Activated naive CD4-positive, alpha-beta T cell treated with anti-CD3 and anti-CD28 coated beads, Interleukin-2, amount 50 U/mL, for 72 hours (primary cell): ENCODE results near the gene CTSZ. TPM values are rescaled to one million over a fixed set of nuclear protein-coding genes. Genes with fewer than 3 reads are reported as not detected.
A peak's percentile ranks its signal among the peaks of the same experiment; 100 is the strongest.
"Not testable (repeated sequence)": the region's sequence is repeated elsewhere in the genome, so short reads cannot be mapped to it uniquely, and the experiment has no call there.

Experiments
- ATAC-seq, 2 donors: fragments of 150-1000 bp; cut with Tn5 transposase; 2 replicates each; pipeline ENCODE4 v1.10.0; 2021; ENCODE audit warnings: mild to moderate bottlenecking in 2 of 2, moderate library complexity in 2 of 2
- DNase-seq, 2 donors: peaks; one replicate each; pipeline ENCODE4 v3.0.0; 2021 to 2022; ENCODE audit warnings: low spot score in 2 of 2
- H3K27ac Mint-ChIP-seq, 2 donors: one replicate each; pipeline ENCODE4 v1.8.0; 2022; ENCODE audit warnings: mild to moderate bottlenecking in 2 of 2, mixed read lengths in 2 of 2
- H3K36me3 Mint-ChIP-seq, 2 donors: one replicate each; pipeline ENCODE4 v1.8.0; 2022; ENCODE audit warnings: mixed read lengths in 2 of 2
- H3K9me3 Mint-ChIP-seq, 2 donors: one replicate each; pipeline ENCODE4 v1.8.0; 2022; ENCODE audit warnings: mixed read lengths in 2 of 2
- total RNA-seq, 2 donors: library from RNA; stranded (reverse); gene quantifications; one replicate each; pipeline ENCODE4 v1.2.3, GENCODE V29; 2022

Gene CTSZ
- total RNA-seq, 2 donors from 2014 or later, result 36.3 to 37.1 TPM

DNA sequence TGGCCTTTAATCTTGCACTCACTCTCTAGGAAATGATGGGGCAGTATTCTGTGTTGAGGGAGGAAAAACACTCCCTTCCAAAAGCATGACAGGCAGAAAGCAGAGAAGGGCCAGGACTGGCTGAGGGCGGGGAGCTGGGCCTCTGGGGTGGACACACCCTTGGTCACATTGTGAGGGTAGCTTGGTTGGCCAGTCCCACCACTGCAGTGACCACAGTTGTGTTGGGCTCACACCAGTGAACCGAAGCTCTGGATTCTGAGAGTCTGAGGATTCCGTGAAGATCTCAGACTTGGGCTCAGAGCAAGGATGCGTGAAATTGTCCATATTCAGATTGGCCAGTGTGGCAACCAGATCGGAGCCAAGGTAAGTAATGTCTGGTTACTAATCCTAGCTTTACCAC lies 12.2 kb upstream of the CTSZ start, which contains the start of gene TUBB1:
Gene TUBB1 (plus strand): TSS at position 213 of the 400 bp plus-strand sequence. CDS start 94 bp downstream, at position 307.
- Mint-ChIP-seq H3K36me3 (no peaks in the 10 kb centered on the region), H3K27ac (peak within 1 kb of the TSS; percentile 40 to 82), H3K9me3 (no peaks in the 10 kb centered on the region)
- ATAC-seq (no peak), DNase-seq (no peak)

DNA sequence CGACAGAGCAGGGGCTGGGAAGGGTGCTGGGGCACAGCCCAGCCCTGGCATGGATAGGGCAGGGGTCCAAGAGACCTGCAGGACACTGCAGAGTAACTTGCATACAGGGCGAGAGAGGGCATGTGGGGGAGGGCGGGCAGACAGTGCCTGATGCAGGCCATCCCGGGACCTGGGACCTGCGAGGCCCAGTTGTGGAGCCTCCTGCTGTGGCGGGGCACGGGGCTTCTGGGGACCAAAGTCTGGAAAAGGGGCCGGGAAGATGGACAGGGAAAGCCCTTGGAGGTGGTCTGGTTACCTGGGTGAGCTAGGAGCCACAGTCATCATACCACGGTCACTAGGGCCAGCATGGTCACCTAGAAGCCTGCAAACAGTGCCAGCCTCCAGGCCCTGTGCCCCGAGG lies 11.8 kb upstream of the CTSZ start:
- no peaks in the 10 kb centered on the region for H3K9me3 Mint-ChIP-seq
- no peaks in the 10 kb centered on the region for H3K36me3 Mint-ChIP-seq
- DNase-seq (no peak), ATAC-seq (no peak)
- peak overlapping the region; percentile 40 to 82 for H3K27ac Mint-ChIP-seq

- H3K36me3 Mint-ChIP-seq, result no peaks in the 10 kb centered on the region
- H3K27ac Mint-ChIP-seq, result peak overlapping the region in 1 of 2 donors; percentile 80
- ATAC-seq (peak in 1 of 2 donors; percentile 26), DNase-seq (no peak)
- no peaks in the 10 kb centered on the region for H3K9me3 Mint-ChIP-seq
Measured at GRCh38 chr20:59017493-59018231, 10.6 kb upstream of the CTSZ start.

- no peaks in the 10 kb centered on the region for H3K9me3 Mint-ChIP-seq
- H3K27ac Mint-ChIP-seq, result peak overlapping the region in 1 of 2 donors; percentile 80
- no peaks in the 10 kb centered on the region for H3K36me3 Mint-ChIP-seq
- peak; percentile 36 to 66 for ATAC-seq
- no peak for DNase-seq
Measured at GRCh38 chr20:59016795-59017492, 9.9 kb upstream of the CTSZ start.

- ATAC-seq, result no peak
- DNase-seq, result no peak
- Mint-ChIP-seq H3K36me3 (no peaks in the 10 kb centered on the region), H3K27ac (peak overlapping the region; percentile 66 to 80), H3K9me3 (no peaks in the 10 kb centered on the region)
Measured at GRCh38 chr20:59015812-59016711, 9.0 kb upstream of the CTSZ start.

GRCh38 chr20:59015411-59015810 lies 8.4 kb upstream of the CTSZ start:
- DNase-seq (no peak), ATAC-seq (no peak)
- H3K36me3 Mint-ChIP-seq, result no peaks in the 10 kb centered on the region
- H3K9me3 Mint-ChIP-seq, result no peaks in the 10 kb centered on the region
- H3K27ac Mint-ChIP-seq, result no peak overlapping the region

DNA sequence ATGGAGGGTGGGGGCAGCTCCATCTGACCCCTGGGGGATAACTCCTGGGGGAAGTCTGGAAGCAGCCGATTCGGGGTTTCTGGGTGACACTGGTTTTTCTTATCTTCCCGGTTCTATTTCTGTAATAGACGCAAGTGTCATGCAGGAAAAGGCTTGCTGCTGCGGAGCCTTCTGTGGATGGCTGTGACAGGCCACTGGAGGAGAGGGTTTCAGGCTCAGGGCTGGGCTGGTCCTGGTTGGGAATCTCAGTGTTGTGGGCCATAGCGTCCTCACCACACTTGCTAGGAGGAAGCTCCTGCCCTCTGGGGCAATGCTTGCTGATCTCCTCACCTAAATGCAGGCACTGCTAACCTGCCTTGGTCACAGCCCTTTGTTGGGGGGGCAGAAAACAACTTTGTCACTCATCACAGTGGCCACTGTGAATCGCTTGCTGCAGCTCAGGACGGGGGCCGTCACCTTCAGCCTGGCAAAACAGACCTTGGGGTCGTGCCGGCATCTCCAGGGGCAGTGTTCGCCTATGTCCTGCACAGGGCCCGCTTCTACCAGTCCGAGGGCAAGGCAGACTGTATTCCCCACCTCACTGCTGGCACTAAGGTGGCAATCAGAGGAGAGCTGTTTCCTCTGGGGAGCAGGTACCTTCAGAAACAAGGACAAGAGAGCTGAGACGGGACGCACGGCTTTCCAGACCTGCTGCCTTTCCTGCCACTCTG lies 7.8 kb upstream of the CTSZ start:
- peak in 1 of 2 donors; percentile 47 for DNase-seq
- Mint-ChIP-seq H3K9me3 (no peaks in the 10 kb centered on the region), H3K36me3 (no peaks in the 10 kb centered on the region), H3K27ac (peak overlapping the region in 1 of 2 donors; percentile 17)
- ATAC-seq, result no peak

GRCh38 chr20:59013959-59014608 lies 7.0 kb upstream of the CTSZ start:
- DNase-seq (peak in 1 of 2 donors; percentile 45), ATAC-seq (peak; percentile 39 to 46)
- H3K36me3 Mint-ChIP-seq, result no peaks in the 10 kb centered on the region
- H3K9me3 Mint-ChIP-seq, result no peaks in the 10 kb centered on the region
- peak overlapping the region in 1 of 2 donors; percentile 17 for H3K27ac Mint-ChIP-seq

DNA sequence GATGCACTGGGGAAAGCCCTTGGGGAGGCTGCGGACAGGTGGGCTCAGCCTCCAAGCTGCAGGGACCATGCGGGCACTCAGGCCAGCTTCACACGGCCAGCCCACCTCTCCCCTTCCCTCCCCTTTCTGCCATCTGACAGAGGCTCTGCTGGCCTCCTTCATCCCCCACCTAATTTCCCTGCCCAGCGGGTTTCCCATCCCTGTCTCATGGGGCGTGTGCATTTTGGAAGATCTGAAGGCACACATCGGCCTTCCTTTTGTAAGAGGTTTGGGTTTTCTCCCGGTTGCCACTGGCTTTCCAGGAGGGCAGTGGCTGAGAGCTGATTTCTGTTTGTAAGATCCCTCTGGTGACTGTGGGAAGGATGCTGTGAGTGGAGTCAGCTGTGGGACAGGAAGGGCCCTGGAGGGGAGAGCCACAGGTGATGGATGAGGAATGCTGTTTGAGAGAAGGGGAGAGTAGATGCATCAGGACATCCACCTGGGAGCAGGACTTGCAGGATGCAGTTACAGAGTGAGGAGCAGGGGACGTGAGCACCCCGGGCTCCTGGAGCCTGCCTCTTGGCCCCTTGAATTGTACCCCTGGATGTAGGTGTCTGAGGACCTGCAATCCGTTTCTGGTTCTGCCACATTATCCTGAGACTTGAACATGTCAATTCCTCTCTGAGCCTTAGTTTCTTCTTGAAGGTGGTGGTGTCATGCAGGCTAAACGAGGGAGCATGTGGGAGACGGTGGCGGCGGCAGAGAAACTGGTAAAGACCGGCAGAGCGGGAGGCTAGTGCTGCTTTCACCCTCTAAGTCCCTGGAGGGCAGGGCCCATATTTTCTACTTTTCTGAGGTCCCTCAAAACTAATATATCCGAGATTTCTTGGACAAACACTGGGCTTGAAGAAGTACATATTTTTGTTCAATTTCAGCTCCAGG lies 6.2 kb upstream of the CTSZ start:
- H3K36me3 Mint-ChIP-seq, result no peaks in the 10 kb centered on the region
- DNase-seq (peak in 1 of 2 donors; percentile 44), ATAC-seq (no peak)
- peak overlapping the region in 1 of 2 donors; percentile 58 for H3K27ac Mint-ChIP-seq
- H3K9me3 Mint-ChIP-seq, result no peaks in the 10 kb centered on the region

- not testable (repeated sequence) for H3K36me3 Mint-ChIP-seq, H3K9me3 Mint-ChIP-seq, ATAC-seq, DNase-seq, H3K27ac Mint-ChIP-seq
Measured at GRCh38 chr20:59011874-59012157, 4.8 kb upstream of the CTSZ start.

DNA sequence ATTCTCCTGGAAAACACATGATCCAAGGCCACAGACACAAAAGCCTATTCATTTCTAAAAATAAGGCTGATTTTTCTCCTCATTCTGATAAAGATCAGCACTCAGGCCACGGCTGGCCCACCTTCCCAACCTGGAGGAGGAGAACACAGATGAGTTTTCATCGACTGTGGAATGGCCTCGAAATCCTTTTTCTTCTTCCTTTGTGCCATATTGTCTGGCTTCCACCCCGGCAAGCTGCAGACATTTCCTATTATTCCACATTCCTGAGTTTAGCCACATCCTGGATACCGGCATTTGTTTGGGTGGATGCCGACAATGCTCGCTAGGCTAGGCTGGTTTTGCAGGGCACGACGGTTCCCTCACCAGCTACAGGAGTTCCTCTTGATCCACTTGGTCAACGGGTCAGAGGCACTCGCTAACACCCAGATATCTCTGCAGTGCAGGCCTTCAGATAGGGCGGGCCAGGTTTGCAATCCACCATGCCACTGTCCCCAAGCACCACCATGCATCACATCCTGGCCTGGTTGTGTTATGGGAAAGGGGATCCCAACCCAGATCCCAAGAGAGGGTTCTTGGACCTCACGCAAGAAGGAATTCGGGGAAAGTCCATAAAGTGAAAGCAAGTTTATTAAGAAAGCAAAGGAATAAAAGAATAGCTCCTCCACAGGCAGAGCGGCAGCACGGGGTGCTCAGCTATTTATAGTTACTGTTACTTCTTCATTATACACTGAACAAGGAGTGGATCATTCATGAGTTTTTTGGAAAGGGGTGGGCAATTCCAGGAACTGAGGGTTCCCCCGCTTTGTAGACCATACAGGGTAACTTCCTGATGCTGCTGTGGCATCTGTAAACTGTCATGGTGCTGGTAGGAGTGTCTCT lies 4.2 kb upstream of the CTSZ start:
- Mint-ChIP-seq H3K27ac (no peak overlapping the region), H3K36me3 (no peaks in the 10 kb centered on the region), H3K9me3 (no peaks in the 10 kb centered on the region)
- ATAC-seq (no peak), DNase-seq (peak in 1 of 2 donors; percentile 37)

DNA sequence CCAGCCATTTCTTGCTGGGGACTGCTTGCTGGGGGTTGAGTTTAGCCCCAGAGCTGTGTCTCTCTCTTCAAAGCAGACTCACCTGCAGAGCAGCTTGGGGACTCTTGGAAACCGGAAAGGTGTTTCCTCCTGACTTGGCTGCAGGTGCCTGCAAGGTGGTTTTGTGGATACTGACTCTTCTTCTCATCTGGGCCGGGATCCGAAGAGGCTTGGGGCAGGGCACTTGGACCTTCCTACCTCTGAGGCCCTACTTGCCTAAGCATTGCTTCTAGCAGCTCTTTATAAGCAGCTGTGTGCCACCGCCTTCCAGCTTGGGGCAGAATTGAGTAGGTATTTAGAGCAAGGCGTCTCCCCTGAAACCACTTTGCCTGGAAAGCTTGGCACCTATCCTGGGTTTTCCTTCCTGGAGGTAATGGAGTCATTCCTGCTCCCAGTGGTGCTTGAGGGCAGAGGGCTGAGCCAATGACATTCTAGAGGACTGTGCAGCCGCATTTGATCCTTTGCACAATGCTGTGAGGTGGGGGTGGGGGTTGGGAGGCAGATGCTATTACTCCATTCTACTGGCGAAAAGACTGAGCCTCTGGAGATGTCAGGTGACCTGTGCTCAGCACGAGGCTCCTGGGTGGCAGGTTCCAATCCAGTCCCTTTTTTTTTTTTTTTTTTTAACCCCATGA lies 3.4 kb upstream of the CTSZ start:
- ATAC-seq (no peak), DNase-seq (peak in 1 of 2 donors; percentile 44)
- H3K9me3 Mint-ChIP-seq, result no peaks in the 10 kb centered on the region
- H3K27ac Mint-ChIP-seq, result no peak overlapping the region
- H3K36me3 Mint-ChIP-seq, result no peaks in the 10 kb centered on the region

GRCh38 chr20:59008715-59009336 lies 1.8 kb upstream of the CTSZ start:
- ATAC-seq (no peak), DNase-seq (peak in 1 of 2 donors; percentile 35)
- Mint-ChIP-seq H3K9me3 (no peaks in the 10 kb centered on the region), H3K27ac (no peak overlapping the region), H3K36me3 (peaks cover 0 to 9% of the 10 kb centered on the region in 2 donors)
